HCT116 (cell line): ENCODE data around the gene NOA1. TPM values are rescaled to one million over a fixed set of nuclear protein-coding genes. Genes with fewer than 3 reads are reported as not detected.

Source experiments
- ATAC-seq: fragments of 200-7000 bp; cut with Tn5 transposase; 2 replicates; pipeline ENCODE4 v1.9.1; 2020; ENCODE audit warnings: mild to moderate bottlenecking, moderate library complexity
- BruUV-seq: library from RNA; stranded (reverse); fragments of 400-500 nt; replicated peaks from 2 replicates; lab custom pipeline; 2021; lab: Mats Ljungman, UMichigan
- CTCF ChIA-PET: fragments of 300-600 bp; sonication (Branson Sonifier 250); formaldehyde crosslinking; loops from one replicate; lab custom pipeline; 2021; ENCODE audit warnings: antibody characterized with exemption; lab: Charles Lee
- POLR2A ChIA-PET: fragments of 300-600, 350-600 bp; sonication (Branson Sonifier 250); formaldehyde crosslinking; loops from one replicate; lab custom pipeline; 2021; ENCODE audit warnings: antibody characterized with exemption; lab: Charles Lee
- RAD21 ChIA-PET, 2 experiments: fragments of 300-600 bp; sonication (Branson Sonifier 250); formaldehyde crosslinking; loops; one replicate each; lab custom pipeline; 2023; ENCODE audit warnings: low total read pairs in 2 of 2; ENCODE audit not compliant: uncharacterized antibody in 2 of 2, unreplicated experiment in 2 of 2, low non-redundant PET in 1 of 2; lab: Charles Lee
- DNase-seq: peaks from one replicate; pipeline ENCODE4 v3.0.0-alpha.2; 2010; ENCODE audit warnings: low read depth, low spot score
- H2AFZ ChIP-seq: fragments of 200-600 bp; shearing (Covaris generic), sonication (generic); 2 replicates; pipeline ENCODE4 v1.6.1; 2017; ENCODE audit warnings: low read depth, mixed run types, mixed read lengths, antibody characterized with exemption, low read length; ENCODE audit not compliant: poor library complexity, severe bottlenecking
- H3K27ac ChIP-seq: 2 replicates; pipeline ENCODE4 v1.5.1; 2012; ENCODE audit warnings: low read depth, low read length
- H3K27me3 ChIP-seq: fragments of 200-600 bp; sonication (generic); 2 replicates; pipeline ENCODE4 v1.6.1; 2016; ENCODE audit warnings: mixed run types, low read length, mixed read lengths; ENCODE audit not compliant: insufficient read depth
- H3K36me3 ChIP-seq, 2 experiments: fragments of 200-500 bp in 1 of 2; fragments of 200-600 bp in 1 of 2; sonication (Bioruptor generic) in 1 of 2; sonication (generic) in 1 of 2; 2 replicates each; pipeline versions ENCODE4 v1.5.1 to v1.6.1; 2014 to 2016; ENCODE audit warnings: low read length in 2 of 2, inconsistent platforms in 1 of 2, mixed read lengths in 1 of 2, mixed run types in 1 of 2; ENCODE audit not compliant: insufficient read depth in 2 of 2, control insufficient read depth in 1 of 2
- H3K4me1 ChIP-seq, 2 experiments: fragments of 200-600 bp in 1 of 2; sonication (generic) in 1 of 2; 2 replicates each; pipeline versions ENCODE4 v1.5.1 to v1.6.1; 2012 to 2017; ENCODE audit warnings: low read length in 2 of 2, inconsistent platforms in 1 of 2, mild to moderate bottlenecking in 1 of 2, mixed read lengths in 1 of 2, mixed run types in 1 of 2, moderate library complexity in 1 of 2; ENCODE audit not compliant: insufficient read depth in 2 of 2, control insufficient read depth in 1 of 2
- H3K4me2 ChIP-seq: fragments of 200-600 bp; sonication (generic); 2 replicates; pipeline ENCODE4 v1.6.1; 2017; ENCODE audit warnings: mixed run types, low read length, mixed read lengths
- H3K4me3 ChIP-seq, 2 experiments: fragments of 200-600 bp in 1 of 2; sonication (generic) in 1 of 2; replicated peaks in 1 of 2; 2 replicates each; pipeline ENCODE4 v1.5.1; 2011 to 2016; ENCODE audit warnings: low read length in 2 of 2, control low read depth in 1 of 2, low read depth in 1 of 2, mild to moderate bottlenecking in 1 of 2, mixed read lengths in 1 of 2, mixed run types in 1 of 2
- H3K79me2 ChIP-seq: fragments of 200-600 bp; sonication (generic); 2 replicates; pipeline ENCODE4 v1.6.1; 2017; ENCODE audit warnings: mild to moderate bottlenecking, mixed run types, low read length, moderate library complexity, mixed read lengths; ENCODE audit not compliant: insufficient read depth
- H3K9ac ChIP-seq: fragments of 200-600 bp; sonication (generic); 2 replicates; pipeline ENCODE4 v1.6.1; 2016; ENCODE audit warnings: low read length, mixed read lengths
- H3K9me2 ChIP-seq: fragments of 200-600 bp; sonication (generic), shearing (Covaris generic); 2 replicates; pipeline ENCODE4 v1.6.1; 2017; ENCODE audit warnings: mixed run types, mild to moderate bottlenecking, moderate library complexity; ENCODE audit not compliant: insufficient read depth
- H3K9me3 ChIP-seq, 2 experiments: fragments of 200-500 bp in 1 of 2; fragments of 200-600 bp in 1 of 2; sonication (Bioruptor generic) in 1 of 2; sonication (generic) in 1 of 2; 2 replicates each; pipeline ENCODE4 v1.6.1; 2014 to 2017; ENCODE audit warnings: low read length in 2 of 2, mixed read lengths in 2 of 2, inconsistent platforms in 1 of 2, low read depth in 1 of 2, mild to moderate bottlenecking in 1 of 2, mixed run types in 1 of 2, moderate library complexity in 1 of 2; ENCODE audit not compliant: control insufficient read depth in 1 of 2, insufficient read depth in 1 of 2
- H4K20me1 ChIP-seq: fragments of 200-600 bp; sonication (generic), shearing (Covaris generic); 2 replicates; pipeline ENCODE4 v1.6.1; 2017; ENCODE audit warnings: mixed run types, mild to moderate bottlenecking, moderate library complexity; ENCODE audit not compliant: insufficient read depth
- ATF3 ChIP-seq: IDR thresholded peaks from 2 replicates; pipeline ENCODE4 v1.6.1; 2012
- CBX3 ChIP-seq: IDR thresholded peaks from 2 replicates; pipeline ENCODE4 v1.6.1; 2012; ENCODE audit warnings: low read depth
- CEBPB ChIP-seq: IDR thresholded peaks from 2 replicates; pipeline ENCODE4 v1.6.1; 2012; ENCODE audit warnings: low read depth
- CTCF ChIP-seq, 3 experiments: fragments of 200-600 bp in 1 of 3; sonication (generic) in 1 of 3; IDR thresholded peaks in 2 of 3; conservative IDR thresholded peaks in 1 of 3; 2 replicates each; pipeline ENCODE4 v1.5.1; 2012 to 2017; ENCODE audit warnings: low read depth in 2 of 3, low read length in 2 of 3, antibody characterized with exemption in 1 of 3, borderline replicate concordance in 1 of 3, control low read depth in 1 of 3, mild to moderate bottlenecking in 1 of 3, mixed read lengths in 1 of 3, mixed run types in 1 of 3, moderate library complexity in 1 of 3; ENCODE audit not compliant: insufficient read depth in 1 of 3
- ELF1 ChIP-seq: IDR thresholded peaks from 2 replicates; pipeline ENCODE4 v1.6.1; 2012; ENCODE audit warnings: low read depth, borderline replicate concordance
- EZH2 ChIP-seq: fragments of 200-600 bp; sonication (generic); IDR thresholded peaks from 2 replicates; pipeline ENCODE4 v1.6.1; 2017; ENCODE audit warnings: antibody characterized with exemption, mixed run types
- FOSL1 ChIP-seq: IDR thresholded peaks from 2 replicates; pipeline ENCODE4 v1.6.1; 2012; ENCODE audit warnings: low read depth
- JUND ChIP-seq: IDR thresholded peaks from 2 replicates; pipeline ENCODE4 v1.6.1; 2012
- MAX ChIP-seq: IDR thresholded peaks from 2 replicates; pipeline ENCODE4 v1.6.1; 2012
- POLR2A ChIP-seq: IDR thresholded peaks from 2 replicates; pipeline ENCODE4 v1.7.0; 2011; ENCODE audit warnings: borderline replicate concordance; ENCODE audit not compliant: insufficient read depth, insufficient read length; ENCODE audit errors: extremely low read depth
- POLR2AphosphoS5 ChIP-seq: IDR thresholded peaks from 2 replicates; pipeline ENCODE4 v1.6.1; 2011; ENCODE audit warnings: mild to moderate bottlenecking, low read depth, low read length, moderate library complexity
- RAD21 ChIP-seq: IDR thresholded peaks from 2 replicates; pipeline ENCODE4 v1.6.1; 2012; ENCODE audit warnings: low read depth, mild to moderate bottlenecking
- SP1 ChIP-seq: IDR thresholded peaks from 2 replicates; pipeline ENCODE4 v1.6.1; 2012; ENCODE audit warnings: low read depth
- SRF ChIP-seq: IDR thresholded peaks from 2 replicates; pipeline ENCODE4 v1.6.1; 2012; ENCODE audit warnings: low read depth
- YY1 ChIP-seq: IDR thresholded peaks from 2 replicates; pipeline ENCODE4 v1.6.1; 2011; ENCODE audit warnings: low read length, low read depth, moderate library complexity, mild to moderate bottlenecking; ENCODE audit not compliant: insufficient replicate concordance; ENCODE audit errors: extremely low read depth
- ZBTB33 ChIP-seq: IDR thresholded peaks from 2 replicates; pipeline ENCODE4 v1.6.1; 2011; ENCODE audit warnings: mild to moderate bottlenecking, low read length, moderate library complexity; ENCODE audit not compliant: insufficient replicate concordance; ENCODE audit errors: extremely low read depth
- ZNF274 ChIP-seq: fragments of 200-500 bp; sonication (Bioruptor generic); IDR thresholded peaks from 2 replicates; pipeline ENCODE4 v1.6.1; 2014; ENCODE audit warnings: mild to moderate bottlenecking, low read depth, low read length, inconsistent platforms
- intact Hi-C: fragments of 100-400 bp; cut with micrococcal nuclease; formaldehyde crosslinking; loops from 2 replicates; pipeline ENCODE4 v1.10.0; 2022
- total RNA-seq: library from RNA; stranded (reverse); gene quantifications from one replicate; pipeline ENCODE4 v1.2.1, GENCODE V29; 2021; ENCODE audit not compliant: unreplicated experiment
- TF ChIP-seq, protein P1 (sequence below): IDR thresholded peaks from 2 replicates; pipeline ENCODE4 v1.6.1; 2012; ENCODE audit warnings: low read depth

Gene NOA1
- total RNA-seq, 1 experiment from 2014 or later = 38.4 TPM

GRCh38 chr4:56930638-56931037, 46.8 kb downstream of the NOA1 start:
- no peaks in the 10 kb centered on the region for H3K9me3 ChIP-seq
- intact Hi-C loops = no loop called here
- ChIA-PET POLR2A (no interaction called here), CTCF (no interaction called here), RAD21 (no interaction called here)
- H3K4me1 ChIP-seq = no peaks in the 10 kb centered on the region
- H3K4me2 ChIP-seq = no peak overlapping the region
- H2AFZ ChIP-seq = no peak overlapping the region
- H3K4me3 ChIP-seq = no peak overlapping the region
- no peaks in the 10 kb centered on the region for H4K20me1 ChIP-seq
- DNase-seq = no peak
- no peaks in the 10 kb centered on the region for H3K9me2 ChIP-seq
- H3K27me3 ChIP-seq = no peaks in the 10 kb centered on the region
- H3K9ac ChIP-seq = no peak overlapping the region
- TF ChIP-seq CBX3 (no peak), SP1 (no peak), EZH2 (no peak), RAD21 (no peak), ELF1 (no peak), JUND (no peak), FOSL1 (no peak), POLR2AphosphoS5 (no peak), CEBPB (no peak), ZBTB33 (no peak), SRF (no peak), MAX (no peak), ATF3 (no peak), ZNF274 (no peak), CTCF (IDR thresholded peaks at IDR 0.05 in 2 of 3, conservative IDR thresholded peaks at IDR 0.05 in 1 of 3; ENCODE audit: borderline replicate concordance in 1 of 3, insufficient read depth in 1 of 3, low read depth in 2 of 3, low read length in 2 of 3) (no peak), YY1 (no peak), POLR2A (no peak)
- TF ChIP-seq, protein P1, sequence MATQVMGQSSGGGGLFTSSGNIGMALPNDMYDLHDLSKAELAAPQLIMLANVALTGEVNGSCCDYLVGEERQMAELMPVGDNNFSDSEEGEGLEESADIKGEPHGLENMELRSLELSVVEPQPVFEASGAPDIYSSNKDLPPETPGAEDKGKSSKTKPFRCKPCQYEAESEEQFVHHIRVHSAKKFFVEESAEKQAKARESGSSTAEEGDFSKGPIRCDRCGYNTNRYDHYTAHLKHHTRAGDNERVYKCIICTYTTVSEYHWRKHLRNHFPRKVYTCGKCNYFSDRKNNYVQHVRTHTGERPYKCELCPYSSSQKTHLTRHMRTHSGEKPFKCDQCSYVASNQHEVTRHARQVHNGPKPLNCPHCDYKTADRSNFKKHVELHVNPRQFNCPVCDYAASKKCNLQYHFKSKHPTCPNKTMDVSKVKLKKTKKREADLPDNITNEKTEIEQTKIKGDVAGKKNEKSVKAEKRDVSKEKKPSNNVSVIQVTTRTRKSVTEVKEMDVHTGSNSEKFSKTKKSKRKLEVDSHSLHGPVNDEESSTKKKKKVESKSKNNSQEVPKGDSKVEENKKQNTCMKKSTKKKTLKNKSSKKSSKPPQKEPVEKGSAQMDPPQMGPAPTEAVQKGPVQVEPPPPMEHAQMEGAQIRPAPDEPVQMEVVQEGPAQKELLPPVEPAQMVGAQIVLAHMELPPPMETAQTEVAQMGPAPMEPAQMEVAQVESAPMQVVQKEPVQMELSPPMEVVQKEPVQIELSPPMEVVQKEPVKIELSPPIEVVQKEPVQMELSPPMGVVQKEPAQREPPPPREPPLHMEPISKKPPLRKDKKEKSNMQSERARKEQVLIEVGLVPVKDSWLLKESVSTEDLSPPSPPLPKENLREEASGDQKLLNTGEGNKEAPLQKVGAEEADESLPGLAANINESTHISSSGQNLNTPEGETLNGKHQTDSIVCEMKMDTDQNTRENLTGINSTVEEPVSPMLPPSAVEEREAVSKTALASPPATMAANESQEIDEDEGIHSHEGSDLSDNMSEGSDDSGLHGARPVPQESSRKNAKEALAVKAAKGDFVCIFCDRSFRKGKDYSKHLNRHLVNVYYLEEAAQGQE = no peak
- BruUV-seq = no TSS peak
- peaks cover 11 to 16% of the 10 kb centered on the region in 2 experiments; a peak in 3 of 4 replicates for H3K36me3 ChIP-seq
- H3K27ac ChIP-seq = no peak overlapping the region
- peaks cover 8% of the 10 kb centered on the region for H3K79me2 ChIP-seq
- ATAC-seq = no peak
